ENCODE measurements around the gene GPC5.

- TF ChIP-seq CTCF (conservative IDR thresholded peaks at IDR 0.05; ENCODE audit: low read length) (no peak), EZH2phosphoT487 (IDR thresholded peaks at IDR 0.05; ENCODE audit: borderline replicate concordance, low read depth, low read length) (no peak)
Observed at GRCh38 chr13:92578358-92578757, 1179.9 kb downstream of the GPC5 start.

Data from OCI-LY7 (cell line).